IPS-11a (cell line): Measurements from ENCODE around the gene WSCD2.

Source experiments
- H3K4me3 ChIP-seq: one replicate; pipeline ENCODE4 v1.5.1; 2013; ENCODE audit warnings: low read depth, low read length, control low read depth

The WSCD2 gene

DNA sequence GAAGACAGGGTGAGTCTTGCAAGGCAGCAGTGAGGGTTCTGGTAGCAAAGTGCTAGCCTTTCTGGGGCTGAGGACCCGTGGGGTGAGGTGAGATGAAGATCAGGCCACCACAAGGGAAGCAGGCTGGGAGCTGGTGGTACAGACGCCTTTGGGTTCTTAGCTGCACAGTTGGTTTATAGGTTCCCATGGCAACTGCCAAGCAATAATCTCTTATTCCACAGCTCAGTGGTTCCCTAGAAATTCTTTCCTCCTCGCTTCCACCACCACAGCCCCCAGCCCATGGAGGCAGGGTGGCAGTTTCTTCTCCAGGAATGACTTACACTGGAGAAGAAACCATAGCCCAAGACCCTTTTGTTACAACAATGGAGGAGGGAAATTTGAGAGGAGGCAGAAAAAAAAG lies 127.9 kb downstream of the WSCD2 start:
- no peak overlapping the region for H3K4me3 ChIP-seq

DNA sequence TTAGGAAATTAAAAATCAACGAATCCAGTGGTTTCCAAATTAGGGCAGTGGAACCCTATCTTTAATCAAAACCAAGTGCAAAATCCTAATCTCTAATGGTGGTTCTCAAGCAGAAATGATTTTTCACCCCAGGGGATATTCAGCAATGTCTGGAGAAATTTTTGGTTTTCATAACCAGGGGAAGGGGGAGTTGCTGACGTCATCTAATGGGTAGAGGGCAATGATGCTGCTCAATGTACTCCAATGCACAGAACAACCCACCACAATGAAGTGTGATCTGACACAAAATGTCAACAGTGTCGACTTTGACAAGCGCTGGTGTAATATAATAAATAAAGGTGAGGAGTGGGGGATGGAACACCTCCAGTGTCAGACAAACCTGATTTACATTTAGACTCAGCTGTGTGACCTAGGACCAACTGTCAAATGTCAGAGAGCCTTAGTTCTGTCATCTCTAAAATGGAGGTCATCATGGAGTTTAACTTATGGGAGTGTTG lies 128.6 kb downstream of the WSCD2 start:
- no peak overlapping the region for H3K4me3 ChIP-seq

DNA sequence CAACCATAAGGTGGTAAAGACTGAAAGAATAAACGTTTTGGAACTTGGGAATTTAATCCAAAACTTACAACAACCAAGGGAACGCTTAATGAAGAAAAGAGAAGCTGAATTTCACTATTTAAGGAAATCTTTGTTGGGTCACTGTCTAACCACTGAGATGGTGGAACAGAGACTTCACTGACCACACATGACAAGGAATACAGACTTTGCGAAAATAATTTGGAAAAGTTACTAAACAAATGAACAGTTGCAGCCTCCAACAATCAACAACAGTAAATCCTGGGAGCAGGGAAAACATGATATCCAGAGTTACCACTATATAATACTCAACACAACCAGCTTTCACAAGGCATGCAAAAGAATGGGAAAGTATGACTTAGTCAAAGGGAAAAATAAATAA lies 131.0 kb downstream of the WSCD2 start:
- no peak overlapping the region for H3K4me3 ChIP-seq

DNA sequence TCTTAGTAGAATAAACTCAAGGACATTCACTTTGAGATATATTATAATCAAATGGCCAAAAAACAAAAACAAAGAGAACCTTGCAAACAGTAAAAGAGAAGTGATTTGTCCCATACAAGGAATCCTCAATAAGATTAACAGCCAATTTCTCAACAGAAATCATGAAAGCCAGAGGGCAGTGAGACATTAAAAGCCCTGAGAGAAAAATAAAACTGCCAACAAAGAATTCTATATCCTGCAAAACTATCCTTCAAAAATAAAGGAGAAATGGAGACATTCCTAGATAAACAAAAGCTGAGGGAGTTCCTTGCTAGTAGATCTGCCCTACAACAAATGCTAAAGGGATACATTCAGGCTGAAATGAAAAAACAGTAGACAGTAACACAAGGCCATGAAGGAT lies 131.9 kb downstream of the WSCD2 start:
- H3K4me3 ChIP-seq: no peak overlapping the region

DNA sequence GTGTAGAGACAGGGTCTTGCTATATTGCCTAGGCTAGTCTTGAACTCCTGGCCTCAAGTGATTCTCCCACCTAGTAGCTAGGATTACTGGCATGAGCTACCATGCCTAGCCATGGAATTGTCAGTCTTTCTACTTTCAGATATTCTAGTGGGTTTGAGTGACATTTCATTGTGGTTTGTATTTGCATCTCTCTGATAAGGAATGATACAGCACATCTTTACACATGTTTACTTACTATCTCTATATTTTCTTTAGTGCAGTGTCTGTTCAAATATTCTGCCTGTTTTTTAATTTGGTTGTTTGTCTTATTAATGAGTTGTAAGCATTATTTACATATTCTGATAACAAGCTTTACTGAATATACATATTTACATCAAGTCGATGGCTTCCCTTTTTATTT lies 136.4 kb downstream of the WSCD2 start:
- H3K4me3 ChIP-seq: no peak overlapping the region

DNA sequence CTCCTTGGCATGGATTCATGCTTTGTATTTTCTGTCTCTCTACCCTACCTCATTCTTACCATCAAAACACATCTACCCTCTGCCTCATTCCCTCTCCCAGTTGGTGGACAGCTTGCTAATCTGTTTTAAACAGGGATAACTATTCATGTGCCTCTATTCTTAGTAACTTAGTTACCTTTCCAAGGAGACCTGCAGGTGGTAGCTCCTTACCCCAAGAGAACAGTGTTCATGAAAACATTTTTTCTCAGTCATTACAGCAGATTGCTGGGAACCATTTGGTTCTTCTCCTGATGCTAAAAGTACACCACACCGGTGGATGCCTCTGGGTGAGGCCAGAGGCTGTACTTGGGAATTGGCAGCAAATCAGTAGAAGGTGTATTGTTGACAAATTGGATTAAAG lies 137.0 kb downstream of the WSCD2 start:
- no peak overlapping the region for H3K4me3 ChIP-seq

DNA sequence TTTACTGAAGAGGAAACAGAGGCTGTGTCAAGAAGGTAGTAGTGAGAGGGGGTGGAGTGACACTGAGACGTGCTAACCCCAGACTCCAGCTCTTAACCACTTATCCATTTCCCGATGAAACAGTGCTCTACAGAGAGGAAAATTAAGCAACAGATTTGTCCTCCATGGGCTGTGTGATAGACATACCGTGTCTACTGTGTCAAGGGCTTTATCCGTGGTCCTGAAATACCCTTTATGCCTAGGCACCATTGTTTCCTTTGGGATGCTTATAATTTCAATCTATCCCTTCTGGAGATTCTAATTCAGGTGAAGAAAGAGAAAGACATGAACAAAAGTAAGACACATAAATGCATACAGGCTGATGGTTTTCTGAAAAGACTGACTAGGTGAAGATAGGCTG lies 138.4 kb downstream of the WSCD2 start:
- no peak overlapping the region for H3K4me3 ChIP-seq

DNA sequence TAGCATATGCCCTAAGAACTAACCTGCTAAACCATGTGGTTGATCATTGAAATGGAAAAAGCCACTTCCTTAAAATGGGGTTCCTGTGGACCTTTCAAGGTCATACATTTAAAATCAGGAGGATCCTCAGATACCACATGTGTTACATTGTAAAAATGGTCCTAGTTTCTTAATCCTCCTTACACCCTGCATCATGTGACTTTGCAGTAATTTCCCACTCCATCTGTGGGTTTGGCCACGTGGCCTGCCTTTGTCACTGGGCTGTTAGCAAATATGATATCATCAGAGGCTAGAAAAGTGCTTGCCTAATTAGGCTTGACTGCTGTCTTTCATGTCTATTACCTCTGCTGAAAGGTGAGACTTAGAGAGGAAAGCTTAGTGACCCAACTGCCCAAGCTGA lies 139.3 kb downstream of the WSCD2 start:
- no peak overlapping the region for H3K4me3 ChIP-seq

DNA sequence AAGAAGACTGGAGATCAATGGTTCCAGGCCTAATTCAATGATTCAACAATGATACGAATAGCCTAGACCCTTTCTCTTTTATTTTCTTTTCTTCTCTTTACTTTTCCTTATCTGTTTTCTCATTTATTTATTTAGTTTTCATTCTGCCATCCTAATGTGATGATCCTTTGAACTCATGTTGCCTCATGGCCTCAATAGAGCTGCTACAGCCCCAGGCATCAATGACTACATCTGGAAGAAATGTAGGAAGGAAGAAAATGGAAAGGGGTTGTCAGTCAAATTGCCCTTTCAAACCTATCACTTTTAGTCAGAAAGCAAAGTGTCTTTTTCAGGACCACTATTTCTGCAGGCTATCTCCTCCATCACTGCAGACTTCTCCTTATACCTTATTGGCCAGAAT lies 140.1 kb downstream of the WSCD2 start:
- no peak overlapping the region for H3K4me3 ChIP-seq

DNA sequence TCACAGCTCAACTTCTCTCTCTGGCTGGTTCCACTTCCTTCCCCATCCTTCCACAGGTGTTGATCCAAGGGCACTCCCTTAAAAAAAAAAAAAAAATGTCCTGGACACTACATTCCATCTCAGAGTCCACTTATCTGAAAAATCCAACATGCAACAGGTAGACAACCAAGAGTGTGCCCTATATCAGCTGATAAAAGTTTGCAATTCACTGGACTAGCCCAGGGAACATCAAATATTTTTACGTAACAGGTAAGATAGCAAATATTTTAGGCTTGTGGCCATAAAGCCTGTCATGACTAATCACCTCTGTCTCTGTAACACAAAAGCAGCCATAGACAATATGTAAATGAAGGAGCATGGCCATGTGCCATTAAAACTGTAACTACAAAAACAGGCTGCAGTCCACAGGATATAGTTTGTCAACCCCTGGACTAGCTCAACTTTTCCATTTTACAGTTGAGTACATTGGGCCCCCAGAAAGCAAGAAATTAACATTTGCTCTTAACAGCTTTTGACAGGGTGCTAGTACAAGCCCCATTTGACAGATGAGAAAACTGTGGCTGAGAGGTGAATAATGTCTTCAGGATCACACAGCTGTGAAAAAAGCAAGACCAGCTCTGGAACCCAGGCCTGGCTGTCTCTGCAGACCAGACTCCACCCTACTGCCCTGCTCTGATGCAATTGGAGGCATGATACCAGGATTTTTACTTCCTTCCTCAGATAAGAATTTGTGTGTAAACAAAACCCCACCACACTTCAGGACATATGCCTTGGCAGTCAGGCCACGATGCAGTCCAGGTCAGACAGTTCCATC lies 141.2 kb downstream of the WSCD2 start:
- no peak overlapping the region for H3K4me3 ChIP-seq

DNA sequence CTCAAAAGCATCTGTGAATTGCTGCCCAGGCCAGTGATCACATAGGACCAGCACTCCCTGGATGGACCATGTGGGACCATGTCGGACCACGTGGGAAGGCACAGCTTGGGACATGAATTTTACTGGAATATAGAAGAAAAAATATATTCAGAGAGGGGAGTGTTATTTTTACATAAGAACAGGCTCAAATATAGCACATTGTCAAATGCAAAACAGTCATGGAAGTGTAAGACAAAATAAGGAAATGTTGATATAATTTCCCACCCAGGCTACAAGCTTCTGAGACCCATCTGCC lies 141.7 kb downstream of the WSCD2 start:
- no peak overlapping the region for H3K4me3 ChIP-seq

DNA sequence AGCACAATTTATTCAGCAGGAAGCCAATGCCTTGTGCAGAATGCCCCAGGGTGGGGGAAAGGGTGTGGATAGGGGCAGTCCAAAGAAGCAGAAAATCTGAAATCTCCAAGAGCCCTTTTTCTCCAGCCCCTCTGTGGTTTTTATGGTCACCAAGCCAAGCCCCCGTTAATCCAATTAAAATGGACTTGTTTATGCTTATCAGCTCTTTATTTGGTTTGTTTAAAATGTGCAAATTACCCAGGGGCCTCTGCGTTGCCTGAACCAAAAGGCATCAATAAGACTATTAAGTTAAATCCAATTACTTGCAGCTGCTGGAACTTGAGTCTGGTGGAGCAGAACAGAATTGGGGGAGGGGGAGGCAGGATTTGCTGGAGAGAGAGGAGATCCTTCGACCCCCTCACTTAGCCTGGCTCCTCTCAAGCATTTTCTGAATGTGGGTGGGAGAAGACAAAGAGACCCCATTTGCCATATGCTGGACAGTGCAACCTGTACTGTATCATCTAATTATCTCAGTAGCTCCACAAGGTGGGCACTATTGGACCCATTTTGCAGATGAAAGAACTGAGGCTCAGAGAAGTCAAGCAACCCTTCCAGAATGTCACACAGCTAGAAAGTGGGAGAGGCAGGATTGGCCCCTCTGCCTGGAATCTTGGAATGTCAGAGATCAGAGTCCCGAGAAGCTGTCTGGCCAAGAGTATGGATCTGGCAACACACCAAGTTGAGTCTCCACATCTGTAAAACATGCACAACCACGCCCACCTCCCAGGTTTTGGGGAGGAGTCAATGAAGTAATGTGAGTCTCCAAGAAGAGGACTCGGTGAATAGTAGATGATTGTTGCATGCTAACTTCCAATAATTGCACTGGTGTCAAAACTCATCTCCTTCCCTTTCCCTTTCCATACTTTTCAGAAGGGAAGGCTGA lies 143.1 kb downstream of the WSCD2 start:
- H3K4me3 ChIP-seq: no peak overlapping the region

DNA sequence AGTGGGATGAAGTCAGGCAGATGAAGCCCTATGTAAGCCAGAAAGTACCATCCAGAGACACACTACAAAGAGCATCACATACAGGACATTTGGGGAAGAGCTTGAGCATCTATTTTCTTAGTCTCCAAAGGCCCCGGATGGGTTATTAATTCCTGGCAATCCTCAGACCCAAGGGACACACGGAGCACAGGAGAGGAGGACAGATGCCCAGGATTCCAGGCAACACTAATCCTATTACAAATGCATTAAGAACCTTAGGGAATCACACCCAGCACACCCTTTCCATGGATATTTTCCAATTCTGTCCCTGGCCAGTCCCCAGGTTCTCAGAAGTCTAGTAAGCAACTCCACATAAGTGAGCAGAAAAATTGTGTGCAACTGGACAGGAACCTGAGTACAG lies 144.1 kb downstream of the WSCD2 start:
- no peak overlapping the region for H3K4me3 ChIP-seq

DNA sequence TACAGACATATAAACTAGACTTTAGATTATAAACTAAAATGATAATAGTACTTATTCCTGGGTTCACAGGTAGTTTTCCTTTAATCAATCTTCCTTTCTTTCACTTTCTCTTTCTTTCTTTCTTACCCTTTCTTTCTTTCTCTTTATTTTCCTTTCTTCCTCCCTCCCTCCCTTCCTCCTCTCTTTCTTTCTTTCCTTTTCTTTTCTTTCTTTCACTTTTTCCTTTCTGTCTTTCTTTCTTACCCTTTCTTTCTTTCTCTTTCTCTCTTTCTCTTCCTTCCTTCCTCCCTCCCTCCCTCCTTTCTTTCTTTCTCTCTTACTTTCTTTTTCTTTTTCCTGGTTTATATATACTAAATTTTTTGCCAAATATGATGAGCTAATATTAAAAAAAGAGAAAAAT lies 148.5 kb downstream of the WSCD2 start:
- H3K4me3 ChIP-seq: no peak overlapping the region

DNA sequence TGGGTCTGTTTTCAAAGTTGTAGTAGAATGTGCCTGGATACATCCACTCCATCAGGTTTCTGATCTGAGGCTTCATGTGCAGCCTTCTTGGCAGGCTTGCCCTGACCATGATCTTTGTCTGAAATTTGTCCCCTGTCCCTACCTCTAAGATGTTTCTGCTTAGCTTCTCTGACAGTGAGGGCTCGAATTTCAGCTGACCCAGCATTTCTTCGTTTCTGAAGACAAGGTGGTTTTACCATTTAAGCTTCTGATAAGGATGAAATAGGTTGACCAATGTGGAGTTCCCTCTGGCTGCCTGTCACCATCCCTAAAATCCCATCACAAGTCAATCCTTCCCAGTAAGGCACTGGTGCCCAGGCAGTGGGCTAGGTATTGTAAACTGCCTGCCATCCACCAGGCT lies 153.1 kb downstream of the WSCD2 start:
- no peak overlapping the region for H3K4me3 ChIP-seq

DNA sequence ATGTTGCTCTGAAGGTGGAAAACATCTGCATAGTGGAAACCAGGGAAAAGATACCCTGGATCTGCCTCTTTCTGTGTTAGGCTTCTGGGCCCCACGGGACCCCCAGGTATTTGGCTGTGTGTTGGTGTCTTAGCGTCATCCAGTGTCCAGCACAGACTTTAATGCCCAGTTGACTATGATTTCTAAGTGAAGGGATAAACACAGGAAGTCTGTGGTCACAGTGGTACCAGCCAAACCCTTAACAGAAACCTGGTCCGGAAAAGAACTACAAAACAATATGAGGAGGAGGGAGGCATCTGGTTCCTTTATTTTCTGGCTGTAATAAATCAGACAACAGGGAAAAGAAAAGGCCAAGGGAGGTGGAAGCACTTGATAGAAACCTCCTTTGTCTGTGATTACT lies 153.6 kb downstream of the WSCD2 start:
- H3K4me3 ChIP-seq: no peak overlapping the region

DNA sequence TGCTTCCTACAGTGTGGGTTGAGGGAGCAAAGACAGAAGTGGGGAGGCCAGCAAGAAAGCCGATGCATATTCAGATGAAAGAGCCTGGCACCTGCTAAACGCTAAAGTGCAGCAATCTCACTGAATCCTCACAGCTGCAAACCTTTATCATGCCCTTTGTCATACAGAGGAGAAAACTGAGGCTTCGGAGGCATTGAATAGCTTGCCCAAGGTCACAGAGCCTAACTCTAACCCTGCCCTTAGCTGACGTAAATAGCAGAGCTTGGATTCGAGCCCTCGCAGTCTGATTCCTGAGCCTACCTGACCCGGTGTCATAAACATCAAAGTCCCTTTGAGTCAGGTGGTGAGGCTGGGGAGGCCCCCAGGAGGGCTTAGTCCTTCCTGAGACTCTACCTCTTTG lies 155.1 kb downstream of the WSCD2 start:
- no peak overlapping the region for H3K4me3 ChIP-seq

DNA sequence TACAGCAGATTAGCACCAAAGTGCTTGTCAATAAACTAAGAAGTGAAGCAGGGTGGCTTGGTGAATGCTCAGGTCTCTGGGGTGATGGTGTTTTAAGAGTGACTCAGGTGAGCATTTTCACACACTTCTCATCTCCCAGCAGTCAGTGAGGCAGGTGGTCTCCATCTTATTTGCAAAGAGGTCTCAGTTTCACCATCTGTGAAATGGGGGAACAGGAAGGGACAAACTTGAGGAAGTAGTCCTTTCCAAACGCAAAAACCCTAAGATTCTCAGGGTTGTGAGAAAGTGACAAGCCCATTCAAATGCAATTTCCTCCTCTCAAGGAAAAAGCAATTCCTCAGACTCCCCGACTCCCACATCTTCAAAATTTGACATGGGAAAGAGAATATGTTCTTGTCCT lies 155.9 kb downstream of the WSCD2 start:
- no peak overlapping the region for H3K4me3 ChIP-seq

DNA sequence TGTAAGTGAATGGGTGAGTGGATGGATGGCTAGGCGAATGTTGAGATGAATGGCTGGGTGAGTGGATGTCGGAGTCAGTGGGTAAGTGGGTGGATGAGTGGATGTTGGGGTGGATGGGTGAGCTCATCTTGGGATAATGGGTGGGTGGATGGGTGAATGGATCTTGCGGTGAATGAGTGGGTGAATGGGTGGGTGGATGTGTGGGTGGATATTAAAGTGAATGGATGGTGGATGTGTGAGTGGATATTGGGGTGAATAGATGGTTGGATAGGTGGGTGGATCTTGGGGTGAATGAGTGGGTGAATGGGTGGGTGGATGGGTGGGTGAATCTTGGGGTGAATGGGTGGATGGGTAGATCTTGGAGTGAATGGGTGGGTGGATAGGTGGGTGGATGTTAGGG lies 158.1 kb downstream of the WSCD2 start:
- H3K4me3 ChIP-seq: no peak overlapping the region

DNA sequence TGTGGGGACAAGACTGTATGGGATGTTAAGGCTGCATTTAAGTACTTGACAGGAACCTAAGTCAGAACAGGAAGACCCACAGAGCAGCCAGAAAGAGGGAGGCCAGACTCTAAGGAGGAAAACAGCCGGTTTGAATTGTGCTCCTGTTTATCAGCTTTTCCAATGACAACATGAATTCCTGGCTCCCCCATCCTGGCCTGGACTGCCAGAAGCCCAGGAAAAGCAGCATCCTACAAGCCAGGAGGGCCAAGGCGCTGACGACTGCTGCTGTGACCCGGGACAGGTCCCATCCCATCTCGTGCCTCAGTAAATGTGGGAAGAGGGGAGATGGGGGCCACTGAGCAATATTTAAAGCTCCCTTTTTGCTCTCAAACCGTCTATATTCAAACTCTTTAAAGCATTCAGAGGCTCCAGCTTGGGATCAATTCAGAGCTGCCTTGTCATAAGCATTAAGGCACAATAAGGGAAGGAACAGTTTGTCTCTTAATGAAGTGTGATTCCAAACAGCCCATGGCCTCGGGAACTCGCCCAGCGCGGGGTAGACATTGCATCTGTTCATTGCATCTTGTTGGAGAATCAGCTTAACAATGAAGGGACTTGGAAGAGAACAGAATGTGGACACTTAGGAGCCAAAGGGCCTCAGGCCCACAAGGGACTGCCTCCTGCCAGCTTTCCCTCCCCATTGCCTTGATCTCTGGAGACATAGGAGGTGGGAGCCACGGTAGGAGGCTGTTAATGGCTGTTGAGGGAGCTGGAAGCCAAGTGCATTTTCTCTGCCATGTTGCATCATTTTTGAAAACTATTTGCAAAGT lies 160.5 kb downstream of the WSCD2 start:
- no peak overlapping the region for H3K4me3 ChIP-seq

DNA sequence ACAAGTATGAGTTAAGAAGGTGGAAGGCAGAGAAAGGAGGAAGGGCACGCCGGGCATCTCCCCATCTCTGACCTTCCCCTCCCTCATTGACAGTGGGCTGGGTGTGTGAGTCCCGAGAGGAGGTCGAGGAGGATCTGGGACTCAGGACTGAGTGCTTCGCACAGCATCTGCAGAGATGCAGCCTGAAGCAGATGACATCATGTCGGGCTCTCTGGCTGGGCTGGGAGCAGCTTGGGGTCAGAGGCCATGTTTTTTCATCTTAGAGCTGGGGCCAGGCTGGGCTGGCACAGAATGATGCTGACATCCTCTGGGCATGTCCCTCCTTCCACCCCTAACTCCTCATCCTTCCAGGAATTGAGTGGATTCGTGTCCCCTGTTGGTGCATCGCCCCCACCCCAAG lies 166.6 kb downstream of the WSCD2 start:
- no peak overlapping the region for H3K4me3 ChIP-seq
